GM23338 (cell line): ENCODE results near the gene RFC2. TPM values are rescaled to one million over a fixed set of nuclear protein-coding genes. Genes with fewer than 3 reads are reported as not detected.

Experiments
- CREB1 ChIP-seq: fragments of 250-450 bp; sonication (Bioruptor Pico); IDR thresholded peaks from 2 replicates; pipeline ENCODE4 v1.5.0; 2020; ENCODE audit warnings: low read depth, mild to moderate bottlenecking, moderate library complexity
- CTCF ChIP-seq, 2 experiments: fragments of 200-600 bp in 1 of 2; sonication (generic) in 1 of 2; conservative IDR thresholded peaks; 2 replicates each; pipeline versions ENCODE4 v1.5.1 to v1.6.1; 2016 to 2017; ENCODE audit warnings: antibody characterized with exemption in 2 of 2, low read depth in 2 of 2, mild to moderate bottlenecking in 2 of 2, moderate library complexity in 1 of 2
- ETS1 ChIP-seq: IDR thresholded peaks from 2 replicates; pipeline ENCODE4 v1.6.1; 2016; ENCODE audit warnings: antibody characterized with exemption
- EZH2 ChIP-seq: fragments of 200-600 bp; sonication (generic); IDR thresholded peaks from one replicate; pipeline ENCODE4 v1.8.0; 2017; ENCODE audit warnings: antibody characterized with exemption, mild to moderate bottlenecking, low read depth; ENCODE audit not compliant: unreplicated experiment
- EZH2phosphoT487 ChIP-seq: fragments of 200-600 bp; sonication (generic); IDR thresholded peaks from one replicate; pipeline ENCODE4 v1.8.1; 2018; ENCODE audit warnings: antibody characterized with exemption; ENCODE audit not compliant: unreplicated experiment
- JUNB ChIP-seq: IDR thresholded peaks from one replicate; pipeline ENCODE4 v1.6.1; 2016; ENCODE audit warnings: antibody characterized with exemption; ENCODE audit not compliant: unreplicated experiment
- NANOG ChIP-seq: IDR thresholded peaks from 2 replicates; pipeline ENCODE4 v1.6.1; 2016; ENCODE audit warnings: antibody characterized with exemption, borderline replicate concordance
- REST ChIP-seq: IDR thresholded peaks from one replicate; pipeline ENCODE4 v1.6.1; 2018; ENCODE audit warnings: antibody characterized with exemption; ENCODE audit not compliant: unreplicated experiment
- STAT1 ChIP-seq: IDR thresholded peaks from one replicate; pipeline ENCODE4 v1.6.1; 2016; ENCODE audit warnings: antibody characterized with exemption; ENCODE audit not compliant: unreplicated experiment
- ZNF331 ChIP-seq: fragments of 250-450 bp; sonication (Bioruptor Pico); IDR thresholded peaks from 2 replicates; pipeline ENCODE4 v1.5.0; 2020; ENCODE audit warnings: low read depth, mild to moderate bottlenecking, moderate library complexity
- ZNF462 ChIP-seq: fragments of 250-450 bp; sonication (Bioruptor Pico); IDR thresholded peaks from 2 replicates; pipeline ENCODE4 v1.5.0; 2020; ENCODE audit warnings: mild to moderate bottlenecking, moderate library complexity
- polyA plus RNA-seq: library from polyadenylated mRNA; unstranded; fragments of >200 nt; fragmentation: Nextera tagmentation; extraction: Ambion mirVana; gene quantifications from 2 replicates; pipeline ENCODE4 v1.2.1, GENCODE V29; 2016
- total RNA-seq: library from RNA; depleted of rRNA; stranded (reverse); fragments of >200 nt; shearing (Covaris generic); gene quantifications from 2 replicates; pipeline ENCODE4 v1.2.3, GENCODE V29; 2014

The RFC2 gene
- total and polyA plus RNA-seq, 2 experiments from 2014 or later = 56.4 to 75.2 TPM

- TF ChIP-seq ZNF462 (CRISPR knock-in tag) (no peak), ZNF331 (no peak), NANOG (no peak), ETS1 (no peak), JUNB (no peak), STAT1 (no peak), CREB1 (CRISPR knock-in tag) (no peak), EZH2 (no peak), EZH2phosphoT487 (no peak), CTCF (conservative IDR thresholded peaks at IDR 0.05; ENCODE audit: low read depth in 2 of 2) (no peak), REST (no peak)
Measured at GRCh38 chr7:74235518-74236268, 18.5 kb downstream of the RFC2 start (continued).
